Muscle of leg (tissue), 11 donors: ENCODE measurements around the gene TEC. TPM values are rescaled to one million over a fixed set of nuclear protein-coding genes. Genes with fewer than 3 reads are reported as not detected.
A peak's percentile ranks its signal among the peaks of the same experiment; 100 is the strongest.

ENCODE experiments used
- DNase-seq: peaks from one replicate; pipeline ENCODE4 v3.0.0; 2013
- H3K27ac ChIP-seq: one replicate; pipeline ENCODE4 v1.5.1; 2013; ENCODE audit warnings: mild to moderate bottlenecking, low read length, control low read depth
- H3K27me3 ChIP-seq: one replicate; pipeline ENCODE4 v1.6.1; 2013; ENCODE audit warnings: low read length; ENCODE audit not compliant: control insufficient read depth, insufficient read depth
- H3K36me3 ChIP-seq: one replicate; pipeline ENCODE4 v1.6.1; 2013; ENCODE audit warnings: low read length; ENCODE audit not compliant: control insufficient read depth, insufficient read depth
- H3K4me1 ChIP-seq: one replicate; pipeline ENCODE4 v1.6.1; 2013; ENCODE audit warnings: low read length; ENCODE audit not compliant: control insufficient read depth, insufficient read depth
- H3K4me3 ChIP-seq: one replicate; pipeline ENCODE4 v1.5.1; 2013; ENCODE audit warnings: low read length, control low read depth
- H3K9me3 ChIP-seq: replicated peaks from 2 replicates; pipeline ENCODE4 v1.6.1; 2013; ENCODE audit warnings: low read depth, low read length; ENCODE audit not compliant: control insufficient read depth
- WGBS: methylation state at CpG from one replicate; pipeline ENCODE4 v1.1.5; 2013; ENCODE audit warnings: missing lambda C conversion rate; ENCODE audit not compliant: insufficient coverage; 5-methylcytosine and 5-hydroxymethylcytosine counted together
- polyA plus RNA-seq, 8 donors: library from polyadenylated mRNA; unstranded; fragments of 120-200 nt; gene quantifications; one replicate each; pipeline versions ENCODE4 v1.2.1 to v1.2.3, GENCODE V29; 2013; ENCODE audit warnings: inconsistent platforms in 1 of 8, low replicate concordance in 1 of 8; ENCODE audit not compliant: insufficient read length in 8 of 8, insufficient read depth in 1 of 8
- total RNA-seq: library from RNA; stranded (reverse); fragments of 120-200 nt; gene quantifications from one replicate; pipeline ENCODE4 v1.2.4, GENCODE V29; 2013

Gene TEC
- total and polyA plus RNA-seq, 9 donors, result 0.23 to 1.3 (median 0.57) TPM

DNA sequence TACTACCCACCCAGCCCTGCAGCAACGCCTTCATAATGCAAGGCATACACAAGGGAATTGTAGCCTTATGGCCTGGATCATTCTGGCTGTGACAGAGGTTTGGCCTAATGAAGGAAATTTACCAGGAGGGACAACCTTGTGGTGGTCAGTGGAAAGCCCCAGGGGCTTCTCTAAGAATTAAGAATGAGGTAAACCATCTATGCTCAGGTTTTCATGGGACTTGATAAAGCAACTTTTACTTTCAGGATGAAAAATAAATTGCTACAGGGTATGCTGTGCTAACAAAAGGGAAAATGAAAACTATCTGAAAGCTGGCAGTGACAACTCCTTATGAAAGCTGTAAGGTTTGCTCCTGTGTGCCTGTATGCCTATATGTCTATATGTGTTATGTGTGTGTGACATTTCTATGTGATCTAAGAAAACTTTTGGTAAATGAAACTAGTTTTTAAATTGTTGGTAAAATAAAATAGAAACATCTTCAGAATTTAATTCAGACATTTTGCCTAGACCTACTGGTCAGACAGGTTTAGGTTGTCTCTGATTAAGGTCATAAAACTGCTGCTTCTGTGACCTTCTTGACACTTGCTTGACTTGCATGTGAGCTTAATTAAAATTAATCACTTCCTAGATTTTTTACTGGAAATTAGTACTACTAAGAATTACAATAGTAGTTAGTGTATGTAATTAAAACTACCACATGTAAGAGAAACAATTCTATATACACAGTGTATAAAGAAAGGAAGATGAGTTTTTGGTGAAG, 115.7 kb downstream of the TEC start:
- DNase-seq, result no peak
- Histone ChIP-seq H3K4me1 (no peaks in the 10 kb centered on the region), H3K27me3 (no peaks in the 10 kb centered on the region), H3K4me3 (no peak overlapping the region), H3K36me3 (no peaks in the 10 kb centered on the region), H3K27ac (no peak overlapping the region), H3K9me3 (peaks cover 16% of the 10 kb centered on the region)
- no CpG with 5 or more reads among the region's 1 CpG for WGBS

DNA sequence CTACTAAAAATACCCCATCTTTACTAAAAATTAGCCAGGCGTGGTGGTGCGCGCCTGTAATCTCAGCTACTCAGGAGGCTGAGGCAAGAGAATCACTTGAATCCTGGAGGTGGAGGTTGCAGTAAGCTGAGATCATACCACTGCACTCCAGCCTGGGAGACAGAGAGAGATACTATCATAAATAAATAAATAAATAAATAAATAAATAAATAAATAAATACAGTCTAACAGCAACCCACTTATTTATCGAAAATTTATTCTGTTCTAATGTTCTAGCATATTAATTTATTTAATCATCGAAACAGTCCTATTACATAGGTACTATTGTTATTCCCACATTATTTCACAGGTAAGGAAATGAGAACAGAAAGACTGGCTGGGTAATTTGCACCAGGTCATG, 117.4 kb downstream of the TEC start:
- Histone ChIP-seq H3K4me3 (no peak overlapping the region), H3K27me3 (no peaks in the 10 kb centered on the region), H3K4me1 (no peaks in the 10 kb centered on the region), H3K27ac (no peak overlapping the region), H3K9me3 (peaks cover 16% of the 10 kb centered on the region), H3K36me3 (no peaks in the 10 kb centered on the region)
- no CpG with 5 or more reads among the region's 5 CpGs for WGBS
- DNase-seq, result no peak

DNA sequence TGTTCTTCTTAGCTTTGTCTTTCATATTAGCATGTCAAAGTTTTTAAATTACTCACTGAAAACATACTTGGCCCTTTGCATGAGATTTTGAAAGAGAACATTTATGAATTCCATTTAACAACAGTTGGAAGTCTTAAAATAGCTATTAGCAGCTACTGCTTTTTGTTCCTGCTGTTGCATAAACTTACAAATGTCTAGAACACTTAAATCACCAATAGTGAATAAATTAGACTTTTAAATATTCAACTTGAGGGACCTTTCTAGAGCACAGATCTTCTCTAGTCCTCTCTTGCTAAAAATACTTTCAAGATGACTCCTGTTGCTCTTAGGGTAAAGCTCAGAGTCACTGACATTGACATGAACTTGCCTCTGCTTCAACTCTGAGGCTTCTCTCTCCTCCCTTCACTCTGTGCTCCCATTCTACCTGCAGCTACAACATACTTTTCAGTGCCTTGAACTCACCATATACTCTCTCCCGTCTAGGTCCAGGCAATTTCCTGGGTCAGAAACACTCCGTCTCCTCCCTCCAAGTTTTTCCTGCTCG, 119.7 kb downstream of the TEC start:
- WGBS, result 81% methylated on average over 3 of the region's 3 CpGs
- Histone ChIP-seq H3K9me3 (peaks cover 7% of the 10 kb centered on the region), H3K36me3 (no peaks in the 10 kb centered on the region), H3K4me1 (no peaks in the 10 kb centered on the region), H3K27me3 (no peaks in the 10 kb centered on the region), H3K4me3 (no peak overlapping the region), H3K27ac (no peak overlapping the region)
- DNase-seq, result no peak

- DNase-seq, result no peak
- Histone ChIP-seq H3K27ac (no peak overlapping the region), H3K27me3 (no peaks in the 10 kb centered on the region), H3K9me3 (no peaks in the 10 kb centered on the region), H3K4me3 (no peak overlapping the region), H3K36me3 (no peaks in the 10 kb centered on the region), H3K4me1 (no peaks in the 10 kb centered on the region)
- no CpG with 5 or more reads among the region's 1 CpG for WGBS
Observed at GRCh38 chr4:48147621-48148020, 122.0 kb downstream of the TEC start.

DNA sequence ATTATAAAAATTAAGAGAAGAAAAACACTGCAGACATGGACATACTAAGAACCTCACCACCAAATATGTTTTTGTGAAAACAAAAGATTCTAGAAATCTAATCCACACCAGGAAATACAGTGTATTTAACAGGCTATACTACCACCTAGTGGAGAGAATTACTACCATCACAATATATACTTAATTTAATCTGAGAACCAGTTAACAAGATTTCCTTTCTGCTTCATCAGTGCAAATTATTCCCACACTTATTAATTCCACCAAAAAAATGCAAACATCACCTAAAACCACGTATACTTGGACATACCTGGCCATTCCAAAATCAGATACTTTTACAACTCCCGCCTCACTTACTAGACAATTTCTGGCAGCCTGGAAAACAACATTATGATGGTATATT, 128.6 kb downstream of the TEC start:
- H3K4me3 ChIP-seq, result no peak overlapping the region
- no CpG with 5 or more reads among the region's 2 CpGs for WGBS
- no peaks in the 10 kb centered on the region for H3K36me3 ChIP-seq
- no peaks in the 10 kb centered on the region for H3K27me3 ChIP-seq
- no peaks in the 10 kb centered on the region for H3K9me3 ChIP-seq
- no peak overlapping the region for H3K27ac ChIP-seq
- no peaks in the 10 kb centered on the region for H3K4me1 ChIP-seq
- DNase-seq, result peak; percentile 33

- H3K9me3 ChIP-seq, result no peaks in the 10 kb centered on the region
- no peak overlapping the region for H3K4me3 ChIP-seq
- no peaks in the 10 kb centered on the region for H3K36me3 ChIP-seq
- WGBS, result 75% methylated on average over 2 of the region's 3 CpGs
- H3K27me3 ChIP-seq, result no peaks in the 10 kb centered on the region
- no peaks in the 10 kb centered on the region for H3K4me1 ChIP-seq
- no peak for DNase-seq
- H3K27ac ChIP-seq, result no peak overlapping the region
Observed at GRCh38 chr4:48139691-48140090, 129.9 kb downstream of the TEC start.

DNA sequence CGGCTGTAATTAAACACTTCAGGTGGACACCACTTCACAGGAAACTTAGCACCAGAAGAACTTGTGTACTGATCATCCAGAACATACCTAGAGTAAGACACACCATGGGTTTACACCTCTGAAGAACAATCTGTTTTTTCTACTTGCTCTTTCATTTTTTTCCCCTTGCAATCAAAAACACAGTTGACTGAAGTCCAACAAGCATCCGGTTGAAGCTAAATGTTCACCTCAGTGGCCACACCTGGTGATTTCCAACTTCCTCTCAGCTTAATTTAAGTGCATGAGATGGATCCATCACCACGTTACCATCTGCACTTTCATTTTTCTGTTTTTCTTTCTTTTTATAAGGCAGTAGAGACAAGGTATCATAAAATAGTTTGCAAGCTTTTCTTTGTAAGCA, 130.7 kb downstream of the TEC start:
- no peak overlapping the region for H3K4me3 ChIP-seq
- H3K4me1 ChIP-seq, result no peaks in the 10 kb centered on the region
- WGBS, result 92% methylated on average over 1 of the region's 3 CpGs

DNA sequence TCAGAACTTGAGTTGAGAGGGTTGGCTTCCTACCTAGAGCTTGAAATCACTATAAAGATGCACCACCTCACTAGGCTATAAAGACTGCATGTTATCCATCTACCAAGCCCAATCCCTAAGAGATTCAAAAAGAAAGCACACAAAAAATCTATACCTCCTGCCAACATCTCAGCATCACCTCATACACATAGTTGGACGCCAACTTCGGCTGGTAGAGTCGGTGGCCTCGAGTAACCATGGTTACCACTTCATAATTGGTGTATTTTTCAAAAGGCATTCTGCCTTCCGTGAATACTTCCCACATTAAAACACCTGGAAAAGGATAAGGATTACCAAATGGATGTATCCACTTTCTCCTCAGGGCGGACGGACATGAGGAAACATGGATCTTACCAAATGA, 131.1 kb downstream of the TEC start:
- Histone ChIP-seq H3K4me3 (no peak overlapping the region), H3K36me3 (no peaks in the 10 kb centered on the region), H3K27ac (no peak overlapping the region), H3K9me3 (no peaks in the 10 kb centered on the region), H3K4me1 (no peaks in the 10 kb centered on the region), H3K27me3 (no peaks in the 10 kb centered on the region)
- WGBS, result 84% methylated on average over 7 of the region's 7 CpGs
- no peak for DNase-seq

More for the DNA sequence above, 130.7 kb downstream of the TEC start:
- no peaks in the 10 kb centered on the region for H3K36me3 ChIP-seq
- no peaks in the 10 kb centered on the region for H3K9me3 ChIP-seq
- no peak for DNase-seq
- H3K27ac ChIP-seq, result no peak overlapping the region
- H3K27me3 ChIP-seq, result no peaks in the 10 kb centered on the region

GRCh38 chr4:48137846-48138245, 131.8 kb downstream of the TEC start:
- H3K27ac ChIP-seq, result no peak overlapping the region
- H3K4me1 ChIP-seq, result no peaks in the 10 kb centered on the region
- DNase-seq, result no peak
- H3K9me3 ChIP-seq, result no peaks in the 10 kb centered on the region
- H3K36me3 ChIP-seq, result no peaks in the 10 kb centered on the region
- H3K27me3 ChIP-seq, result no peaks in the 10 kb centered on the region
- no peak overlapping the region for H3K4me3 ChIP-seq

DNA sequence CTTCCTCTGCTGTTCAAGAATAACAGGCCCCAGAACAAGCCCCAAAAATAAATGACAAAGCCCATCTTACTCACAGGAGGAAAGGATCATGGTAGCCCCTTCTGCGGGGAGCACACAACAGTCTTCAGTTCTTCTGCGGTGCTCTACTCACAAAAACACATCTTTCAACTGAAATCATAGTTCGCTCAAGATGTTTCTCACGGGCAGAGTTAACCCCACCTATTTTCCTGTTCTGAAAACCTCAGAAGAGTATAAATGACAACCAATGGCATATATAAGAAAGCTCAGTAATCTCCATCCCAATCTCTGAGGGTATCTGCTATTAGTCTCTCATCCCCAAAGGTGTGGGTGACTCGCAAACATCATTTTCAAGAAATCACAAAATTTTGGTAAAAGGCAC, 135.6 kb downstream of the TEC start, which contains the start of gene TXK:
TXK (minus strand) TSS at position 170 of the 400 bp plus-strand sequence; CDS start at position 90, 80 bp downstream.
- peaks cover 3% of the 10 kb centered on the region for H3K4me1 ChIP-seq
- WGBS, result 87% methylated on average over 4 of the region's 5 CpGs
- no peaks in the 10 kb centered on the region for H3K27me3 ChIP-seq
- no peak for DNase-seq
- H3K4me3 ChIP-seq, result no peak within 1 kb of the TSS
- H3K27ac ChIP-seq, result no peak within 1 kb of the TSS
- H3K36me3 ChIP-seq, result no peaks in the 10 kb centered on the region
- H3K9me3 ChIP-seq, result no peaks in the 10 kb centered on the region
